NB4 (cell line): ENCODE measurements around the gene SEC31A.

ENCODE experiments used
- DNase-seq: peaks from one replicate; pipeline ENCODE4 v3.0.0; 2010; ENCODE audit warnings: low read depth
- H3K4me3 ChIP-seq: one replicate; pipeline ENCODE4 v1.5.1; 2011; ENCODE audit warnings: mild to moderate bottlenecking, low read depth, low read length, moderate library complexity
- MYC ChIP-seq: IDR thresholded peaks from 2 replicates; pipeline ENCODE4 v1.6.1; 2011; ENCODE audit warnings: low read depth, low read length
- POLR2A ChIP-seq: IDR thresholded peaks from 2 replicates; pipeline ENCODE4 v1.6.1; 2011; ENCODE audit warnings: mild to moderate bottlenecking; ENCODE audit not compliant: insufficient read length; ENCODE audit errors: extremely low read depth
- TF ChIP-seq, protein P1 (sequence below): IDR thresholded peaks from 2 replicates; pipeline ENCODE4 v1.6.1; 2011; ENCODE audit warnings: low read depth, low read length
- TF ChIP-seq, protein P2 (sequence below): IDR thresholded peaks from one replicate; pipeline ENCODE4 v1.5.1; 2012; ENCODE audit warnings: low read depth, low read length

SEC31A gene

DNA sequence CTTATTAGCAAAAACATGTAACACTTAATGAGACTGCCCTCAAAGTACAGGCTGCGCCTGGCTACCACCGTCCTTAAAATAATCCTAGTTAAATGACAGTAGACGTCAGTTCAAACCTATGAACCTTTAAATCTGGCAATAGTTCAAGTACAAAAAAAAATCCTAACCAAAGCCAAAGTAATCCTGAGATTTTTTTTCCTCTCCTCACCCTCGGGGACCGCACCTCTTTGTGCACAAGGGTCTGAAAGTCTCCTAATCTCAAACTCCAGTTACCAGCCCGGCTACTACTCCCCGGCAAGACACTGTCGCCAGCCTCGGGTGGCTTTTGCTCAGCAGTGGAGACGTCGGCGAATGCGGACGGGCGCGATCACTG, 439 bp downstream of the SEC31A start:
- no peak for DNase-seq
- peak overlapping the region; percentile 90 for H3K4me3 ChIP-seq
- TF ChIP-seq, protein P1, sequence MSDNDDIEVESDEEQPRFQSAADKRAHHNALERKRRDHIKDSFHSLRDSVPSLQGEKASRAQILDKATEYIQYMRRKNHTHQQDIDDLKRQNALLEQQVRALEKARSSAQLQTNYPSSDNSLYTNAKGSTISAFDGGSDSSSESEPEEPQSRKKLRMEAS = no peak
- no peak for TF ChIP-seq POLR2A
- no peak for TF ChIP-seq MYC
- TF ChIP-seq, protein P2, sequence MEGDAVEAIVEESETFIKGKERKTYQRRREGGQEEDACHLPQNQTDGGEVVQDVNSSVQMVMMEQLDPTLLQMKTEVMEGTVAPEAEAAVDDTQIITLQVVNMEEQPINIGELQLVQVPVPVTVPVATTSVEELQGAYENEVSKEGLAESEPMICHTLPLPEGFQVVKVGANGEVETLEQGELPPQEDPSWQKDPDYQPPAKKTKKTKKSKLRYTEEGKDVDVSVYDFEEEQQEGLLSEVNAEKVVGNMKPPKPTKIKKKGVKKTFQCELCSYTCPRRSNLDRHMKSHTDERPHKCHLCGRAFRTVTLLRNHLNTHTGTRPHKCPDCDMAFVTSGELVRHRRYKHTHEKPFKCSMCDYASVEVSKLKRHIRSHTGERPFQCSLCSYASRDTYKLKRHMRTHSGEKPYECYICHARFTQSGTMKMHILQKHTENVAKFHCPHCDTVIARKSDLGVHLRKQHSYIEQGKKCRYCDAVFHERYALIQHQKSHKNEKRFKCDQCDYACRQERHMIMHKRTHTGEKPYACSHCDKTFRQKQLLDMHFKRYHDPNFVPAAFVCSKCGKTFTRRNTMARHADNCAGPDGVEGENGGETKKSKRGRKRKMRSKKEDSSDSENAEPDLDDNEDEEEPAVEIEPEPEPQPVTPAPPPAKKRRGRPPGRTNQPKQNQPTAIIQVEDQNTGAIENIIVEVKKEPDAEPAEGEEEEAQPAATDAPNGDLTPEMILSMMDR = no peak

DNA sequence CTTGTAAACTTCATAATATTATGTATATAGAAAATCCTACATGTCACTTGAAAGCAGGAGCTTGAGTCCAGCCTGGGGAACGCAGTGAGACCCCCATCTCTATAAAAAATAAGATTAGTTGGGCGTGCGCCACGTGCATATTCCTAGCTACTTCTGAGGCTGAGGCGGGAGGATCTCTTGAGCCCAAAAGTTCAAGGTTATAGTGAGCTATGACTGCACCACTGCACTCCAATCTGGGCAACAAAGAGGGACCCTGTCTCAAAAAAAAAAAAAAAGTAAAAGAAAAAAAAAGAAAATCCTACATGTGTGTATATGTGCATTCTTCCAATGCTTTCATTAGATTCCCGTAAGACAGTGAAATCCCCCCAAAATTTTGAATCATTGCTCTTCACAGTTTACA, 1.7 kb downstream of the SEC31A start:
- TF ChIP-seq POLR2A (no peak), MYC (no peak)
- TF ChIP-seq, protein P1 = no peak
- TF ChIP-seq, protein P2 = no peak
- H3K4me3 ChIP-seq = peak overlapping the region; percentile 90
- DNase-seq = no peak

DNA sequence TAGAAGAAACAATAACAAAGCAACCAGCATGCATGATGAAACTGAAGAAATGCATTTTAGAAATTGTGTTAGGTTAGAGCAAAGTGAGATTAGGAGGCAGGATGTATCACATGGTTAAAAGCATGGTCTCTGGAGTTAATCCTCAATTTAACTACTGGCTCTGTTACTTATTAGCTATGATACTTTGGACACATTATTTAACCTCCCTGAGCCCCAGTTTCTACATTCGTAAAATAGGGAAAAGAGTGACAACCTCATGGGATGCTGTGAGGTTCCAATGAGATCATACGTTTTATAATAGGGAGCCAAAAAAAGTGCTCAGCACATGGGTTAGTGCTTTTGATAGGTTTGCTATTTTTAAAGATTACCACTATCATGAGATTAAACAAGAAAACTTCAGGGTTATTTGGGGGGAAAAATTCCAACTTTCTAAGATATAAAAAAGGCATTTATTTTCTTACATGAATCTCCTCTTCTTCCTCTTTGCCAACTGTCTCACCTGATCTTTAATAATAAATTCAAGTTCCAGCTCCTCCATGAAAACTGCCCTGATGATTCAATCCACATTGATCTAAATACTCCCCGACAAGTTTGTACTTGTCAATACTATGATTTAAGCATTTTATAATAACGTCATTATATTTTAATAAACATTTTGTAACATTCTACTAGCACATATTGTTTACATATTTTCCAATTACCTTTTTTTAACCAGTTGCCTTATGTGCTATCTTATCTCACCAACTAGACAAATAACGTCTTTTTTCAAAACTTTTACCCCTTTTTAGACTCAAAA, 4.6 kb downstream of the SEC31A start:
- no peak for DNase-seq
- H3K4me3 ChIP-seq = no peak overlapping the region
- TF ChIP-seq, protein P2 = no peak
- TF ChIP-seq POLR2A = no peak
- TF ChIP-seq, protein P1 = no peak

DNA sequence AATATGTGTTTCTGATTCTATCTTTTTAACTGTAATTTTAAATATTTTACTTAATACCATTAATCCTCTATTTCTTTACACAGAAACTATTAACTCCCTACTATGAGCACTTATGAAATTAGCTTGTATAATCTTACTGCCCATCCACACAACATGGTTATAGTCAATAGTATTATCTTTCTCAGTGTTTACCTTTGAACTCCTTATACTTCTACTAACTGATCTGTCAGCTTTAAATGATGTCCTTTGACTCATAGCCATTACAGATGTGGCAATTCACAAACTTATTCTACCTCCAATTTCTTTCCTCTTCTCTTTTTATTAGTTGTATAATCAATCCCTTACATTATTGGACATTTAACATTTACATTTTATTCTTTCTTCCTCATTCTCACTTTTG, 5.5 kb downstream of the SEC31A start:
- TF ChIP-seq, protein P1 = no peak
- TF ChIP-seq, protein P2 = no peak
- TF ChIP-seq MYC (no peak), POLR2A (no peak)
- H3K4me3 ChIP-seq = no peak overlapping the region
- no peak for DNase-seq

DNA sequence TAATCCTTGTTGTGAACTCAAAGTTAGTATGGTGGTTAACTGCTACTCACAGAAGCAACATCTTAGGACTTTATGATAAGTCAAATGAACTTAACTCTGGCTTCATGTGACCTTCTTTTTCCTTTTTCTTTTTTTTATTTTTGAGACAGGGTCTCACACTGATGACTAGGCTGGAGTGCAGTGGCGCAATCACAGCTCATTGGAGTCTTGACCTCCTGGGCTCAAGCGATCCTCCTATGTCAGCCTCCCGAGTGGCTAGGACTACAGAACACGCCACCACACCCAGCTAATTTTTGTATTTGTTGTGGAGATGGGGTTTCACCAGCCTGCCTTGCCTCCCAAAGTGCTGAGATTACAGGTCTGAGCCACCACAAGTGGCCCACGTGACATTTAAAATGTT, 22.4 kb downstream of the SEC31A start:
- no peak for DNase-seq
- TF ChIP-seq POLR2A (no peak), MYC (no peak)
- TF ChIP-seq, protein P2 = no peak
- TF ChIP-seq, protein P1 = no peak
- H3K4me3 ChIP-seq = no peak overlapping the region
